ENCODE data around the gene BCL2L11. TPM values are rescaled to one million over a fixed set of nuclear protein-coding genes. Genes with fewer than 3 reads are reported as not detected.

Gene BCL2L11
- total and polyA plus RNA-seq, 9 of the 15 experiments (the other 6 are each of a cell fraction or from before 2014, with no cell fraction given), result 2.2 to 18.8 (median 5.0) TPM

- TF ChIP-seq TBL1XR1 (IDR thresholded peaks at IDR 0.05; ENCODE audit: low read length in 2 of 2), result no peak; a peak in 1 of 4 replicates
- TF ChIP-seq ZNF324 (CRISPR knock-in tag; IDR thresholded peaks at IDR 0.05), result no peak
- TF ChIP-seq RHOXF2B (CRISPR knock-in tag; conservative IDR thresholded peaks at IDR 0.05), result no peak
- TF ChIP-seq, protein P1, sequence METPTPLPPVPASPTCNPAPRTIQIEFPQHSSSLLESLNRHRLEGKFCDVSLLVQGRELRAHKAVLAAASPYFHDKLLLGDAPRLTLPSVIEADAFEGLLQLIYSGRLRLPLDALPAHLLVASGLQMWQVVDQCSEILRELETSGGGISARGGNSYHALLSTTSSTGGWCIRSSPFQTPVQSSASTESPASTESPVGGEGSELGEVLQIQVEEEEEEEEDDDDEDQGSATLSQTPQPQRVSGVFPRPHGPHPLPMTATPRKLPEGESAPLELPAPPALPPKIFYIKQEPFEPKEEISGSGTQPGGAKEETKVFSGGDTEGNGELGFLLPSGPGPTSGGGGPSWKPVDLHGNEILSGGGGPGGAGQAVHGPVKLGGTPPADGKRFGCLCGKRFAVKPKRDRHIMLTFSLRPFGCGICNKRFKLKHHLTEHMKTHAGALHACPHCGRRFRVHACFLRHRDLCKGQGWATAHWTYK (CRISPR knock-in tag; IDR thresholded peaks at IDR 0.05), result no peak
- TF ChIP-seq TEAD4 (IDR thresholded peaks at IDR 0.05; ENCODE audit: low read length), result no peak
- no peak; the same call in 1 of the 2 replicates for TF ChIP-seq TEAD4 (CRISPR knock-in tag; IDR thresholded peaks at IDR 0.05; ENCODE audit: borderline replicate concordance)
- TF ChIP-seq RFX7 (CRISPR knock-in tag; IDR thresholded peaks at IDR 0.05), result no peak
- 0 out of 2 replicates have a peak, but pooled peaks have one; percentile 22 for TF ChIP-seq ZNF282 (CRISPR knock-in tag; IDR thresholded peaks at IDR 0.05)
- TF ChIP-seq MAFG (tag; conservative IDR thresholded peaks at IDR 0.05), result no peak
- TF ChIP-seq, protein P2, sequence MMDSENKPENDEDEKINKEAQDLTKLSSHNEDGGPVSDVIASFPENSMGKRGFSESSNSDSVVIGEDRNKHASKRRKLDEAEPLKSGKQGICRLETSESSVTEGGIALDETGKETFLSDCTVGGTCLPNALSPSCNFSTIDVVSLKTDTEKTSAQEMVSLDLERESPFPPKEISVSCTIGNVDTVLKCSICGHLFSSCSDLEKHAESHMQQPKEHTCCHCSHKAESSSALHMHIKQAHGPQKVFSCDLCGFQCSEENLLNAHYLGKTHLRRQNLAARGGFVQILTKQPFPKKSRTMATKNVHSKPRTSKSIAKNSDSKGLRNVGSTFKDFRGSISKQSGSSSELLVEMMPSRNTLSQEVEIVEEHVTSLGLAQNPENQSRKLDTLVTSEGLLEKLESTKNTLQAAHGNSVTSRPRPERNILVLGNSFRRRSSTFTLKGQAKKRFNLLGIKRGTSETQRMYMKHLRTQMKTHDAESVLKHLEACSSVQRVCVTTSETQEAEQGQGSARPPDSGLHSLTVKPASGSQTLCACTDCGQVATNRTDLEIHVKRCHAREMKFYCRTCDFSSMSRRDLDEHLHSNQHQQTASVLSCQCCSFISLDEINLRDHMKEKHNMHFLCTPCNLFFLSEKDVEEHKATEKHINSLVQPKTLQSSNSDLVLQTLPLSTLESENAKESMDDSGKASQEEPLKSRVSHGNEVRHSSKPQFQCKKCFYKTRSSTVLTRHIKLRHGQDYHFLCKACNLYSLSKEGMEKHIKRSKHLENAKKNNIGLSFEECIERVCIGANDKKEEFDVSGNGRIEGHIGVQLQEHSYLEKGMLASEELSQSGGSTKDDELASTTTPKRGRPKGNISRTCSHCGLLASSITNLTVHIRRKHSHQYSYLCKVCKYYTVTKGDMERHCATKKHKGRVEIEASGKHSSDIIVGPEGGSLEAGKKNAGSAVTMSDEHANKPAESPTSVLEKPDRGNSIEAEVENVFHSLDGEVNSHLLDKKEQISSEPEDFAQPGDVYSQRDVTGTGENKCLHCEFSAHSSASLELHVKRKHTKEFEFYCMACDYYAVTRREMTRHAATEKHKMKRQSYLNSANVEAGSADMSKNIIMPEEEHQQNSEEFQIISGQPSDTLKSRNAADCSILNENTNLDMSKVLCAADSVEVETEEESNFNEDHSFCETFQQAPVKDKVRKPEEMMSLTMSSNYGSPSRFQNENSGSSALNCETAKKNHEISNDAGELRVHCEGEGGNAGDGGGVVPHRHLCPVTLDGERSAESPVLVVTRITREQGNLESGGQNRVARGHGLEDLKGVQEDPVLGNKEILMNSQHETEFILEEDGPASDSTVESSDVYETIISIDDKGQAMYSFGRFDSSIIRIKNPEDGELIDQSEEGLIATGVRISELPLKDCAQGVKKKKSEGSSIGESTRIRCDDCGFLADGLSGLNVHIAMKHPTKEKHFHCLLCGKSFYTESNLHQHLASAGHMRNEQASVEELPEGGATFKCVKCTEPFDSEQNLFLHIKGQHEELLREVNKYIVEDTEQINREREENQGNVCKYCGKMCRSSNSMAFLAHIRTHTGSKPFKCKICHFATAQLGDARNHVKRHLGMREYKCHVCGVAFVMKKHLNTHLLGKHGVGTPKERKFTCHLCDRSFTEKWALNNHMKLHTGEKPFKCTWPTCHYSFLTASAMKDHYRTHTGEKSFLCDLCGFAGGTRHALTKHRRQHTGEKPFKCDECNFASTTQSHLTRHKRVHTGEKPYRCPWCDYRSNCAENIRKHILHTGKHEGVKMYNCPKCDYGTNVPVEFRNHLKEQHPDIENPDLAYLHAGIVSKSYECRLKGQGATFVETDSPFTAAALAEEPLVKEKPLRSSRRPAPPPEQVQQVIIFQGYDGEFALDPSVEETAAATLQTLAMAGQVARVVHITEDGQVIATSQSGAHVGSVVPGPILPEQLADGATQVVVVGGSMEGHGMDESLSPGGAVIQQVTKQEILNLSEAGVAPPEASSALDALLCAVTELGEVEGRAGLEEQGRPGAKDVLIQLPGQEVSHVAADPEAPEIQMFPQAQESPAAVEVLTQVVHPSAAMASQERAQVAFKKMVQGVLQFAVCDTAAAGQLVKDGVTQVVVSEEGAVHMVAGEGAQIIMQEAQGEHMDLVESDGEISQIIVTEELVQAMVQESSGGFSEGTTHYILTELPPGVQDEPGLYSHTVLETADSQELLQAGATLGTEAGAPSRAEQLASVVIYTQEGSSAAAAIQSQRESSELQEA (IDR thresholded peaks at IDR 0.05; ENCODE audit: low read depth), result no peak
These were observed at the start of gene BCL2L11 (continued) for GRCh38 chr2:111120253-111121027.
